K562 (cell line): Measurements from ENCODE around the gene PSMA8. TPM values are rescaled to one million over a fixed set of nuclear protein-coding genes. Genes with fewer than 3 reads are reported as not detected.

Experiments
- CBX2 ChIP-seq: fragments of 200-600 bp; sonication (generic); IDR thresholded peaks from one replicate; pipeline ENCODE4 v1.6.1; 2012; ENCODE audit warnings: mild to moderate bottlenecking, low read length, inconsistent platforms; ENCODE audit not compliant: insufficient read depth, poor library complexity, severe bottlenecking
- CEBPG ChIP-seq, 3 experiments: fragments of 200-800 bp in 1 of 3; sonication (Bioruptor generic) in 1 of 3; sonication (generic) in 1 of 3; formaldehyde crosslinking in 1 of 3; IDR thresholded peaks in 2 of 3; conservative IDR thresholded peaks in 1 of 3; 2 replicates each; pipeline versions ENCODE4 v1.6.1 to v1.8.0; 2016 to 2022; ENCODE audit warnings: missing compliant biosample characterization in 2 of 3, missing genetic modification characterization in 2 of 3, mild to moderate bottlenecking in 1 of 3, missing genetic modification reagents in 1 of 3
- EP300 ChIP-seq: IDR thresholded peaks from 2 replicates; pipeline ENCODE4 v1.6.1; 2012; ENCODE audit warnings: low read length, improper control_type of control experiment
- ETV6 ChIP-seq, 3 experiments: fragments of 150-350 bp in 1 of 3; sonication (generic) in 1 of 3; formaldehyde crosslinking in 1 of 3; IDR thresholded peaks; 2 replicates each; pipeline versions ENCODE4 v1.6.1 to v1.8.0; 2014 to 2022; ENCODE audit warnings: borderline replicate concordance in 2 of 3, low read depth in 2 of 3, antibody characterized with exemption in 1 of 3, low read length in 1 of 3, mild to moderate bottlenecking in 1 of 3, missing genetic modification reagents in 1 of 3
- HSF4 ChIP-seq: fragments of 250-450 bp; sonication (Bioruptor Pico); IDR thresholded peaks from 2 replicates; pipeline ENCODE4 v2.1.2; 2022; ENCODE audit warnings: mild to moderate bottlenecking, moderate library complexity, borderline replicate concordance
- KDM4B ChIP-seq, 2 experiments: fragments of 450-650 bp in 1 of 2; sonication (generic) in 1 of 2; IDR thresholded peaks; 2 replicates each; pipeline ENCODE4 v1.6.1; 2016 to 2017; ENCODE audit warnings: borderline replicate concordance in 2 of 2, antibody characterized with exemption in 1 of 2, low read depth in 1 of 2, mild to moderate bottlenecking in 1 of 2
- KLF16 ChIP-seq: IDR thresholded peaks from 2 replicates; pipeline ENCODE4 v1.6.1; 2016; ENCODE audit warnings: antibody characterized with exemption
- MEF2A ChIP-seq: IDR thresholded peaks from 2 replicates; pipeline ENCODE4 v1.6.1; 2011; ENCODE audit warnings: low read depth, mild to moderate bottlenecking, low read length, moderate library complexity; ENCODE audit not compliant: control insufficient read depth
- MYBL2 ChIP-seq, 2 experiments: fragments of 450-650 bp in 1 of 2; sonication (generic) in 1 of 2; formaldehyde crosslinking in 1 of 2; IDR thresholded peaks; 2 replicates each; pipeline versions ENCODE4 v1.6.1 to v1.8.1; 2017 to 2022; ENCODE audit warnings: borderline replicate concordance in 1 of 2, inconsistent platforms in 1 of 2, low read depth in 1 of 2, mild to moderate bottlenecking in 1 of 2, missing genetic modification reagents in 1 of 2, moderate library complexity in 1 of 2
- PHF20 ChIP-seq: fragments of 450-650 bp; IDR thresholded peaks from 2 replicates; pipeline ENCODE4 v1.6.1; 2018; ENCODE audit not compliant: partially characterized antibody
- PURB ChIP-seq: sonication (generic); formaldehyde crosslinking; IDR thresholded peaks from 2 replicates; pipeline ENCODE4 v1.9.0; 2021; ENCODE audit warnings: low read depth, mild to moderate bottlenecking, missing genetic modification reagents
- PYGO2 ChIP-seq: fragments of 450-650 bp; IDR thresholded peaks from 2 replicates; pipeline ENCODE4 v1.6.1; 2016; ENCODE audit warnings: mild to moderate bottlenecking, missing genetic modification characterization, moderate library complexity, missing compliant biosample characterization
- SMARCA4 ChIP-seq: fragments of 450-650 bp; IDR thresholded peaks from 2 replicates; pipeline ENCODE4 v1.6.1; 2016
- SMARCE1 ChIP-seq: fragments of 450-650 bp; IDR thresholded peaks from 2 replicates; pipeline ENCODE4 v1.7.1; 2016; ENCODE audit warnings: mild to moderate bottlenecking
- SOX6 ChIP-seq: fragments of 450-650 bp; IDR thresholded peaks from 2 replicates; pipeline ENCODE4 v1.6.1; 2014; ENCODE audit warnings: mild to moderate bottlenecking
- TARDBP ChIP-seq: fragments of 450-650 bp; IDR thresholded peaks from 2 replicates; pipeline ENCODE4 v1.6.1; 2016
- TCFL5 ChIP-seq: fragments of 250-450 bp; sonication (Bioruptor Pico); conservative IDR thresholded peaks from 2 replicates; pipeline ENCODE4 v1.6.1; 2021; ENCODE audit warnings: mild to moderate bottlenecking, moderate library complexity, matching md5 sums
- ZBTB5 ChIP-seq: fragments of 450-650 bp; IDR thresholded peaks from 2 replicates; pipeline ENCODE4 v1.6.1; 2017; ENCODE audit warnings: antibody characterized with exemption
- ZNF134 ChIP-seq: fragments of 250-450 bp; sonication (Bioruptor Pico); conservative IDR thresholded peaks from 2 replicates; pipeline ENCODE4 v1.4.0; 2020
- ZNF253 ChIP-seq: fragments of 250-450 bp; sonication (Bioruptor Pico); conservative IDR thresholded peaks from 2 replicates; pipeline ENCODE4 v1.6.1; 2021; ENCODE audit warnings: mild to moderate bottlenecking
- ZNF561 ChIP-seq: fragments of 450-650 bp; formaldehyde crosslinking; conservative IDR thresholded peaks from 2 replicates; pipeline ENCODE4 v1.4.0; 2020; ENCODE audit warnings: mild to moderate bottlenecking, moderate library complexity
- ZNF780A ChIP-seq: fragments of 250-450 bp; sonication (Bioruptor Pico); IDR thresholded peaks from 2 replicates; pipeline ENCODE4 v1.5.0; 2021; ENCODE audit warnings: mild to moderate bottlenecking
- polyA plus RNA-seq, 8 experiments: library from polyadenylated mRNA; depleted of rRNA in 4 of 8; stranded (reverse) in 5 of 8; unstranded in 3 of 8; fragments of >200 nt; fragmentation: Nextera tagmentation in 2 of 8; fragmentation: Illumina TruSeq in 1 of 8; extraction: Ambion mirVana in 2 of 8; extraction: Trizol in 1 of 8; gene quantifications; 2 replicates each; pipeline versions ENCODE4 v1.2.1 to v1.2.3, GENCODE V29; 2011 to 2014; ENCODE audit warnings: inconsistent platforms in 1 of 8, missing spikeins in 1 of 8
- total RNA-seq, 7 experiments: library from RNA; depleted of rRNA in 6 of 7; stranded (reverse); fragments of >200 nt in 6 of 7; fragmentation: Illumina TruSeq in 2 of 7; extraction: Trizol in 2 of 7; gene quantifications; 2 replicates each; pipeline versions ENCODE4 v1.2.1 to v1.2.3, GENCODE V29; 2011 to 2021; ENCODE audit warnings: low replicate concordance in 1 of 7
- TF ChIP-seq, protein P1 (sequence below): fragments of 250-450 bp; sonication (Bioruptor Pico); IDR thresholded peaks from 2 replicates; pipeline ENCODE4 v1.5.0; 2021
- TF ChIP-seq, protein P2 (sequence below): fragments of 450-650 bp; IDR thresholded peaks from 2 replicates; pipeline ENCODE4 v1.6.1; 2014; ENCODE audit warnings: low read depth, mild to moderate bottlenecking, moderate library complexity, borderline replicate concordance

Gene PSMA8
- total and polyA plus RNA-seq, 9 of the 15 experiments (the other 6 are each of a cell fraction or from before 2014, with no cell fraction given) = not detected

GRCh38 chr18:26091047-26091630 lies 42.5 kb upstream of the PSMA8 start (continued):
- TF ChIP-seq CEBPG (CRISPR knock-in tag; IDR thresholded peaks at IDR 0.05) (no peak), CEBPG (tag; conservative IDR thresholded peaks at IDR 0.05 in 1 of 2, IDR thresholded peaks at IDR 0.05 in 1 of 2) (peak in 1 of 2 experiments; percentile 31; a peak in 1 of 4 replicates), KDM4B (IDR thresholded peaks at IDR 0.05; ENCODE audit: borderline replicate concordance in 2 of 2, low read depth in 1 of 2) (no peak), SMARCE1 (peak; percentile 53; the same call in 1 of the 2 replicates), ETV6 (IDR thresholded peaks at IDR 0.05; ENCODE audit: borderline replicate concordance in 1 of 2, low read depth in 2 of 2, low read length in 1 of 2) (peak in 1 of 2 experiments; percentile 57; a peak in 1 of 4 replicates), ETV6 (CRISPR knock-in tag; IDR thresholded peaks at IDR 0.05; ENCODE audit: borderline replicate concordance) (no peak), SOX6 (no peak), ZBTB5 (no peak), ZNF780A (CRISPR knock-in tag) (no peak), PURB (CRISPR knock-in tag) (no peak), EP300 (no peak), SMARCA4 (peak; percentile 37; the same call in 1 of the 2 replicates), KLF16 (no peak), MEF2A (no peak), CBX2 (no peak), ZNF134 (CRISPR knock-in tag) (no peak), TCFL5 (CRISPR knock-in tag) (no peak), ZNF561 (no peak), PHF20 (peak; percentile 66), ZNF253 (no peak), TARDBP (no peak; the same call in 1 of the 2 replicates), MYBL2 (IDR thresholded peaks at IDR 0.05; ENCODE audit: low read depth) (peak; percentile 90), MYBL2 (CRISPR knock-in tag; IDR thresholded peaks at IDR 0.05; ENCODE audit: borderline replicate concordance) (0 out of 2 replicates have a peak, but pooled peaks have one; percentile 53), PYGO2 (tag) (no peak), HSF4 (no peak)
- TF ChIP-seq, protein P1, sequence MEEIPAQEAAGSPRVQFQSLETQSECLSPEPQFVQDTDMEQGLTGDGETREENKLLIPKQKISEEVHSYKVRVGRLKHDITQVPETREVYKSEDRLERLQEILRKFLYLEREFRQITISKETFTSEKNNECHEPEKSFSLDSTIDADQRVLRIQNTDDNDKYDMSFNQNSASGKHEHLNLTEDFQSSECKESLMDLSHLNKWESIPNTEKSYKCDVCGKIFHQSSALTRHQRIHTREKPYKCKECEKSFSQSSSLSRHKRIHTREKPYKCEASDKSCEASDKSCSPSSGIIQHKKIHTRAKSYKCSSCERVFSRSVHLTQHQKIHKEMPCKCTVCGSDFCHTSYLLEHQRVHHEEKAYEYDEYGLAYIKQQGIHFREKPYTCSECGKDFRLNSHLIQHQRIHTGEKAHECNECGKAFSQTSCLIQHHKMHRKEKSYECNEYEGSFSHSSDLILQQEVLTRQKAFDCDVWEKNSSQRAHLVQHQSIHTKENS (CRISPR knock-in tag) = no peak
- TF ChIP-seq, protein P2, sequence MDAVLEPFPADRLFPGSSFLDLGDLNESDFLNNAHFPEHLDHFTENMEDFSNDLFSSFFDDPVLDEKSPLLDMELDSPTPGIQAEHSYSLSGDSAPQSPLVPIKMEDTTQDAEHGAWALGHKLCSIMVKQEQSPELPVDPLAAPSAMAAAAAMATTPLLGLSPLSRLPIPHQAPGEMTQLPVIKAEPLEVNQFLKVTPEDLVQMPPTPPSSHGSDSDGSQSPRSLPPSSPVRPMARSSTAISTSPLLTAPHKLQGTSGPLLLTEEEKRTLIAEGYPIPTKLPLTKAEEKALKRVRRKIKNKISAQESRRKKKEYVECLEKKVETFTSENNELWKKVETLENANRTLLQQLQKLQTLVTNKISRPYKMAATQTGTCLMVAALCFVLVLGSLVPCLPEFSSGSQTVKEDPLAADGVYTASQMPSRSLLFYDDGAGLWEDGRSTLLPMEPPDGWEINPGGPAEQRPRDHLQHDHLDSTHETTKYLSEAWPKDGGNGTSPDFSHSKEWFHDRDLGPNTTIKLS = peak; percentile 83; the same call in 1 of the 2 replicates
